ENCODE results near the gene ACIN1.

- TF ChIP-seq CTCF (conservative IDR thresholded peaks at IDR 0.05), result no peak
- no peak for TF ChIP-seq EZH2 (IDR thresholded peaks at IDR 0.05; ENCODE audit: low read depth)
These were observed 7.2 kb upstream of the ACIN1 start for GRCh38 chr14:23101986-23102625.
